Psoas muscle (tissue), 8 donors: Measurements from ENCODE around the gene GALNTL6. TPM values are rescaled to one million over a fixed set of nuclear protein-coding genes. Genes with fewer than 3 reads are reported as not detected.

Experiments used
- ATAC-seq, 4 donors: fragments of 200-7000 bp; cut with Tn5 transposase; one replicate each; pipeline ENCODE4 v1.9.1; 2020; ENCODE audit warnings: moderate library complexity in 3 of 4, mild to moderate bottlenecking in 2 of 4
- DNase-seq, 2 donors: peaks; one replicate each; pipeline ENCODE4 v3.0.0-alpha.2; 2020
- H3K27ac ChIP-seq: fragments of 200-600 bp; one replicate; pipeline ENCODE4 v1.8.0; 2022
- H3K27me3 ChIP-seq, 3 donors: fragments of 200-600 bp in 1 of 3; one replicate each; pipeline versions ENCODE4 v1.6.1 to v1.8.0; 2013 to 2022; ENCODE audit warnings: low read length in 2 of 3, mild to moderate bottlenecking in 2 of 3, moderate library complexity in 1 of 3; ENCODE audit not compliant: insufficient read depth in 3 of 3
- H3K36me3 ChIP-seq, 2 donors: fragments of 200-600 bp in 1 of 2; one replicate each; pipeline versions ENCODE4 v1.6.1 to v1.8.0; 2013 to 2022; ENCODE audit warnings: low read depth in 1 of 2, mild to moderate bottlenecking in 1 of 2, moderate library complexity in 1 of 2; ENCODE audit not compliant: insufficient read depth in 1 of 2
- H3K4me1 ChIP-seq: fragments of 200-600 bp; one replicate; pipeline ENCODE4 v1.8.0; 2022
- H3K4me3 ChIP-seq: fragments of 200-600 bp; one replicate; pipeline ENCODE4 v1.8.0; 2022; ENCODE audit warnings: mild to moderate bottlenecking
- H3K9me3 ChIP-seq: fragments of 200-600 bp; one replicate; pipeline ENCODE4 v1.8.0; 2022
- WGBS, 3 donors: extraction: QIAGEN DNeasy Blood & Tissue Kit; methylation state at CpG; one replicate each; pipeline versions ENCODE4 v1.1.6 to v1.1.7; 2013; 5-methylcytosine and 5-hydroxymethylcytosine counted together
- intact Hi-C, 2 donors: fragments of 100-400 bp; cut with DNase I; formaldehyde crosslinking; loops; one replicate each; pipeline versions ENCODE4 v1.11.0 to v1.14.2; 2022
- polyA plus RNA-seq, 3 donors: library from polyadenylated mRNA; stranded (reverse); fragments of 200-250 nt; gene quantifications; one replicate each; pipeline ENCODE4 v1.2.3, GENCODE V29; 2013
- total RNA-seq, 4 donors: library from RNA; stranded (reverse); fragmentation: NEBNext Ultra II Directional in 2 of 4; extraction: Animal tissue kit (Norgen Biotek cat#: 25700) in 2 of 4; gene quantifications; one replicate each; pipeline versions ENCODE4 v1.2.1 to v1.2.4, GENCODE V29; 2021 to 2023
- TF ChIP-seq, protein P1 (sequence below): fragments of 200-600 bp; IDR thresholded peaks from one replicate; pipeline ENCODE4 v1.8.0; 2022; ENCODE audit warnings: antibody characterized with exemption
- donor health status: healthy with polysubstance abuse.
- donor health status: DM: no; HTN: no; CAD: no; lungs with moderate emphysema.
- donor health status: Bipolar disorder and iron deficiency.
- donor health status: healthy.
- donor health status: DM: yes; HTN: yes; CAD: no.
- donor health status: DM: no; HTN: no; CAD: no.
- donor health status: DM: no; HTN: no; CAD: no.
- donor health status: DM: yes; HTN: yes; CAD: no.

Gene GALNTL6
- total and polyA plus RNA-seq, 7 donors, result 0.01 to 0.91 (median 0.21) TPM; not detected in 3

GRCh38 chr4:172173206-172173605 lies 360.0 kb downstream of the GALNTL6 start:
- TF ChIP-seq, protein P1, sequence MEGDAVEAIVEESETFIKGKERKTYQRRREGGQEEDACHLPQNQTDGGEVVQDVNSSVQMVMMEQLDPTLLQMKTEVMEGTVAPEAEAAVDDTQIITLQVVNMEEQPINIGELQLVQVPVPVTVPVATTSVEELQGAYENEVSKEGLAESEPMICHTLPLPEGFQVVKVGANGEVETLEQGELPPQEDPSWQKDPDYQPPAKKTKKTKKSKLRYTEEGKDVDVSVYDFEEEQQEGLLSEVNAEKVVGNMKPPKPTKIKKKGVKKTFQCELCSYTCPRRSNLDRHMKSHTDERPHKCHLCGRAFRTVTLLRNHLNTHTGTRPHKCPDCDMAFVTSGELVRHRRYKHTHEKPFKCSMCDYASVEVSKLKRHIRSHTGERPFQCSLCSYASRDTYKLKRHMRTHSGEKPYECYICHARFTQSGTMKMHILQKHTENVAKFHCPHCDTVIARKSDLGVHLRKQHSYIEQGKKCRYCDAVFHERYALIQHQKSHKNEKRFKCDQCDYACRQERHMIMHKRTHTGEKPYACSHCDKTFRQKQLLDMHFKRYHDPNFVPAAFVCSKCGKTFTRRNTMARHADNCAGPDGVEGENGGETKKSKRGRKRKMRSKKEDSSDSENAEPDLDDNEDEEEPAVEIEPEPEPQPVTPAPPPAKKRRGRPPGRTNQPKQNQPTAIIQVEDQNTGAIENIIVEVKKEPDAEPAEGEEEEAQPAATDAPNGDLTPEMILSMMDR, result no peak
- no peak overlapping the region for H3K27ac ChIP-seq
- DNase-seq, result no peak
- no peaks in the 10 kb centered on the region for H3K27me3 ChIP-seq
- intact Hi-C loops, result no loop called here
- 51 to 54% (median 52%) methylated on average over 4 of the region's 4 CpGs for WGBS, 3 donors
- no peaks in the 10 kb centered on the region for H3K4me1 ChIP-seq
- no peak overlapping the region for H3K4me3 ChIP-seq
- H3K9me3 ChIP-seq, result no peaks in the 10 kb centered on the region
- H3K36me3 ChIP-seq, result no peaks in the 10 kb centered on the region
- ATAC-seq, result no peak

GRCh38 chr4:172177382-172177781 lies 364.2 kb downstream of the GALNTL6 start:
- TF ChIP-seq, protein P1, result no peak
- H3K4me3 ChIP-seq, result no peak overlapping the region
- no peaks in the 10 kb centered on the region for H3K36me3 ChIP-seq
- H3K27me3 ChIP-seq, result no peaks in the 10 kb centered on the region
- no peaks in the 10 kb centered on the region for H3K4me1 ChIP-seq
- no peak overlapping the region for H3K27ac ChIP-seq
- intact Hi-C loops, result no loop called here
- ATAC-seq (no peak), DNase-seq (no peak)
- H3K9me3 ChIP-seq, result no peaks in the 10 kb centered on the region

DNA sequence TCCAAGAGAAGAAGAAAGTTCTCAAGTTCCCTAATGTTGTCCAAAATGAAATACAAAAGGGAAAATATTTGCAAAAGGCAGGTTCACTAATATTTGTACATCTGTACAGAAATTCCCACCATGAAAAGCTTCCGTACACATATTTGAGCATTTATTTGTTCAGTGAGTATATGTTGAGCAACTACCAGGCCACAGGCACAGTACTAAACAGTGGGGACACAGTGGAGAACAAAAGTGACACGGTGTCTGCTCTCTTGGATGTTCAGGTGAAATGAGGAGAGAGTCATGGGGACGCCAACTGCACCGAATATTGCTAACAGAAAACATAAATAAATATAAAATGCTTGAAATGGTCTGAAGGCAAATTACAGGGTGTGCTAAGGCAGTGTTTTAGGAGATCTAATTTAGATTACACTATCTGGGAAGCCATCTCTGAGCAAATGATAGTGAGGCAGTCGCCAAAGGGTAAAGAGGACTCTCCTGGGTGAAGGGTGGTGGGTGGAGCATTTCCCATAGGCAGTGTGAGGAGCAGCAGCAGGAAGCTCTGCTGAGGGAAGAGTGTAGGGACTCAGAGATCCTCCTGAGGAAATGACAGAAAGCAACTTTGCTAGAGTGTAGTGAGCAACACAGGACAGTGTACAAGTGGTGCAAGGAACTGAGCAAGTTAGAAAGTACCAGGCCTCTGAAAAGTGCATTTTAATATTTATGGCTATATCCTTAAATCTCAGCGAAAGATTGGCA lies 375.2 kb downstream of the GALNTL6 start:
- 79 to 83% (median 83%) methylated on average over 6 of the region's 6 CpGs for WGBS, 3 donors
- H3K4me1 ChIP-seq, result no peaks in the 10 kb centered on the region
- H3K9me3 ChIP-seq, result no peaks in the 10 kb centered on the region
- H3K27me3 ChIP-seq, result no peaks in the 10 kb centered on the region
- intact Hi-C loops, result no loop called here
- H3K27ac ChIP-seq, result no peak overlapping the region
- DNase-seq, result no peak
- ATAC-seq, result no peak
- TF ChIP-seq, protein P1, result no peak
- no peaks in the 10 kb centered on the region for H3K36me3 ChIP-seq
- H3K4me3 ChIP-seq, result no peak overlapping the region

DNA sequence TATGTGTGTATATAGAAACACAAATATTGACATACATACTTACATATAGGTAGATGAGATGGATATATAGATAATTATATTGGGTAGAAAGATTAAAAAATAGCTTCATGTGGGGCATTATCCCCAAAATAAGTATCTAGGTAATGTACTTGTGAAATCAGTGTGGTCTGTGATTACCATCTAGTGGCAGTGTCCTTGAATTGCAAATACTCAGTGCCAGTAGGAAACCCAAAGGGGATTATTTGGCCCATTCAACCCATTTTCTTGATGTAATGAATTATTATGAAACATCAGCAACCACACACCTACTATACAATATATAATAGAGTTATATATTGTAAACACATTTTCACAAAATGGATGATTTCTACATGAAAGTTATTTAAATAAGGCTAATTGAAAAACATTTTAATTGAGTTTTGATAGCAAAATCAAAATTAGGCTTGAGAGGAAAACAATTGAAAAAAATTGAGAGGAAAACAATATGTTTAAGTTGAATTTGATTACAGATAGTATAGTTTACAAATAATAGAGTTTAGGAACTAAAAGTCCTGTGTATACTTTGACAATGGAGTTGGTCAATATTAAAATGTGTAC lies 389.4 kb downstream of the GALNTL6 start:
- TF ChIP-seq, protein P1, result peak; percentile 22
- H3K36me3 ChIP-seq, result no peaks in the 10 kb centered on the region
- ATAC-seq (no peak), DNase-seq (no peak)
- intact Hi-C loops, result no loop called here
- no peaks in the 10 kb centered on the region for H3K9me3 ChIP-seq
- H3K27ac ChIP-seq, result no peak overlapping the region
- H3K4me3 ChIP-seq, result no peak overlapping the region
- no peaks in the 10 kb centered on the region for H3K4me1 ChIP-seq
- no peaks in the 10 kb centered on the region for H3K27me3 ChIP-seq
